OCI-LY3 (cell line): ENCODE measurements around the gene DHRS11.

Experiments
- CTCF ChIP-seq: fragments of 200-600, 300-600 bp; sonication (generic); IDR thresholded peaks from 2 replicates; pipeline ENCODE4 v1.5.1; 2014; ENCODE audit warnings: antibody characterized with exemption, low read length, low read depth
- EZH2phosphoT487 ChIP-seq: fragments of 200-600 bp; shearing (Covaris generic); IDR thresholded peaks from 2 replicates; pipeline ENCODE4 v1.6.1; 2018; ENCODE audit warnings: antibody characterized with exemption, mixed run types, low read depth

GRCh38 chr17:36594626-36595401, 3.1 kb downstream of the DHRS11 start:
- TF ChIP-seq CTCF, result no peak
- no peak for TF ChIP-seq EZH2phosphoT487
